NCI-H510A treated with DMSO at 0.1 percent for 48 hours (cell line): ENCODE results near the gene KXD1.
"Not testable (repeated sequence)": the region's sequence is repeated elsewhere in the genome, so short reads cannot be mapped to it uniquely, and the experiment has no call there.

Experiments
- DNase-seq: peaks from one replicate; lab custom pipeline; 2025; lab: John Stamatoyannopoulos, UW

The KXD1 gene

GRCh38 chr19:18580311-18580710 is 22.6 kb downstream of the KXD1 start:
- DNase-seq: no peak

- no peak for DNase-seq
Measured at GRCh38 chr19:18586306-18586705, 28.6 kb downstream of the KXD1 start.

- DNase-seq: no peak
Measured at GRCh38 chr19:18587561-18587960, 29.9 kb downstream of the KXD1 start.

GRCh38 chr19:18587962-18588610 is 30.4 kb downstream of the KXD1 start:
- DNase-seq: no peak

GRCh38 chr19:18588611-18589379 is 31.1 kb downstream of the KXD1 start, which contains the start of gene REX1BD:
Gene REX1BD (plus strand): TSS chr19:18588798. CDS start chr19:18588802, 4 bp downstream.
- DNase-seq: peak; percentile 56

GRCh38 chr19:18589380-18590272 is 32.0 kb downstream of the KXD1 start:
- DNase-seq: peak; percentile 75

- peak; percentile 84 for DNase-seq
Measured at GRCh38 chr19:18590273-18591272, 32.9 kb downstream of the KXD1 start.

- DNase-seq: no peak
Measured at GRCh38 chr19:18591735-18592385, 34.2 kb downstream of the KXD1 start.

GRCh38 chr19:18592732-18593131 is 35.1 kb downstream of the KXD1 start:
- not testable (repeated sequence) for DNase-seq

- DNase-seq: peak; percentile 29
Measured at GRCh38 chr19:18593367-18594095, 35.9 kb downstream of the KXD1 start.

GRCh38 chr19:18594096-18594823 is 36.6 kb downstream of the KXD1 start:
- peak; percentile 84 for DNase-seq

- DNase-seq: no peak
Measured at GRCh38 chr19:18594824-18595373, 37.2 kb downstream of the KXD1 start.

- DNase-seq: no peak
Measured at GRCh38 chr19:18595475-18595874, 37.8 kb downstream of the KXD1 start.

GRCh38 chr19:18596752-18597157 is 39.1 kb downstream of the KXD1 start:
- DNase-seq: no peak

- DNase-seq: no peak
Measured at GRCh38 chr19:18597809-18598660, 40.4 kb downstream of the KXD1 start.

GRCh38 chr19:18599485-18599884 is 41.8 kb downstream of the KXD1 start:
- DNase-seq: no peak

GRCh38 chr19:18600692-18601397 is 43.2 kb downstream of the KXD1 start:
- not testable (repeated sequence) for DNase-seq
